Body of pancreas (tissue), 4 donors: ENCODE results near the gene ITGA2.

Source experiments
- POLR2A ChIP-seq, 3 donors: fragments of 450-650 bp; IDR thresholded peaks; one replicate each; pipeline ENCODE4 v1.6.1; 2016; ENCODE audit warnings: antibody characterized with exemption in 3 of 3, mild to moderate bottlenecking in 2 of 3
- TF ChIP-seq, protein P1 (sequence below), 7 experiments: fragments of 450-650 bp in 4 of 7; fragments of 200-600 bp in 3 of 7; sonication (generic) in 3 of 7; IDR thresholded peaks; one replicate each; pipeline ENCODE4 v1.5.1; 2016 to 2019; ENCODE audit warnings: antibody characterized with exemption in 7 of 7

DNA sequence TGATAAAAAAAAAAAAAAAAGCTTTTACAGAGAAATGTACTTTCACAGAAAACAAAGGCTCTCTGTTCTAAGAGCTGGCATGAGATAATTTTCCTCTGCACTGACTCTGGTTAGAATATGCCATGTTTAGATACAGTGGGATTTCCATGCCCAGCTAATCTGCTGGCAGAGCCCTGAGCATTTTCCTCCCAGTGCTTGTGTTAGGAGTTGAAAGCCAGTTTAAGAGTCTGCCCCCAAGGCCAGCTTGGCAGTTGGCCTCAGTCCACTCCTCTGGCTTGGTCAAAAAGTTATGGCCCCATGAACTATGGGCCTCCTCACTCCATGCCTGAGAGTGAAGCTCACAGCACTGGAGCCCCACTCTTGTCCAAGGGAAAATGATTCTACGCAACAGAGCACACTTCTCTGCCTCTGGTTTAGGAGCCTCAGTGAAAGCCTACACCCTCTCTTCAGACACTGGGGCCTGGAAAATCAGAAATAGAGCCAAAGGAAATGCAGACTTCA is 98.5 kb downstream of the ITGA2 start:
- TF ChIP-seq, protein P1, sequence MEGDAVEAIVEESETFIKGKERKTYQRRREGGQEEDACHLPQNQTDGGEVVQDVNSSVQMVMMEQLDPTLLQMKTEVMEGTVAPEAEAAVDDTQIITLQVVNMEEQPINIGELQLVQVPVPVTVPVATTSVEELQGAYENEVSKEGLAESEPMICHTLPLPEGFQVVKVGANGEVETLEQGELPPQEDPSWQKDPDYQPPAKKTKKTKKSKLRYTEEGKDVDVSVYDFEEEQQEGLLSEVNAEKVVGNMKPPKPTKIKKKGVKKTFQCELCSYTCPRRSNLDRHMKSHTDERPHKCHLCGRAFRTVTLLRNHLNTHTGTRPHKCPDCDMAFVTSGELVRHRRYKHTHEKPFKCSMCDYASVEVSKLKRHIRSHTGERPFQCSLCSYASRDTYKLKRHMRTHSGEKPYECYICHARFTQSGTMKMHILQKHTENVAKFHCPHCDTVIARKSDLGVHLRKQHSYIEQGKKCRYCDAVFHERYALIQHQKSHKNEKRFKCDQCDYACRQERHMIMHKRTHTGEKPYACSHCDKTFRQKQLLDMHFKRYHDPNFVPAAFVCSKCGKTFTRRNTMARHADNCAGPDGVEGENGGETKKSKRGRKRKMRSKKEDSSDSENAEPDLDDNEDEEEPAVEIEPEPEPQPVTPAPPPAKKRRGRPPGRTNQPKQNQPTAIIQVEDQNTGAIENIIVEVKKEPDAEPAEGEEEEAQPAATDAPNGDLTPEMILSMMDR (IDR thresholded peaks at IDR 0.05), result no peak
- no peak for TF ChIP-seq POLR2A (IDR thresholded peaks at IDR 0.05)
